Regular cardiac myocyte (primary cell): ENCODE measurements around the gene PLEKHM1. TPM values are rescaled to one million over a fixed set of nuclear protein-coding genes. Genes with fewer than 3 reads are reported as not detected.

Source experiments
- total RNA-seq: library from RNA; depleted of rRNA; stranded (reverse); fragments of >200 nt; gene quantifications from 2 replicates; pipeline ENCODE4 v1.2.3, GENCODE V29; 2014

PLEKHM1 gene
- 19.9 and 32.4 TPM in 2 replicates for total RNA-seq

DNA sequence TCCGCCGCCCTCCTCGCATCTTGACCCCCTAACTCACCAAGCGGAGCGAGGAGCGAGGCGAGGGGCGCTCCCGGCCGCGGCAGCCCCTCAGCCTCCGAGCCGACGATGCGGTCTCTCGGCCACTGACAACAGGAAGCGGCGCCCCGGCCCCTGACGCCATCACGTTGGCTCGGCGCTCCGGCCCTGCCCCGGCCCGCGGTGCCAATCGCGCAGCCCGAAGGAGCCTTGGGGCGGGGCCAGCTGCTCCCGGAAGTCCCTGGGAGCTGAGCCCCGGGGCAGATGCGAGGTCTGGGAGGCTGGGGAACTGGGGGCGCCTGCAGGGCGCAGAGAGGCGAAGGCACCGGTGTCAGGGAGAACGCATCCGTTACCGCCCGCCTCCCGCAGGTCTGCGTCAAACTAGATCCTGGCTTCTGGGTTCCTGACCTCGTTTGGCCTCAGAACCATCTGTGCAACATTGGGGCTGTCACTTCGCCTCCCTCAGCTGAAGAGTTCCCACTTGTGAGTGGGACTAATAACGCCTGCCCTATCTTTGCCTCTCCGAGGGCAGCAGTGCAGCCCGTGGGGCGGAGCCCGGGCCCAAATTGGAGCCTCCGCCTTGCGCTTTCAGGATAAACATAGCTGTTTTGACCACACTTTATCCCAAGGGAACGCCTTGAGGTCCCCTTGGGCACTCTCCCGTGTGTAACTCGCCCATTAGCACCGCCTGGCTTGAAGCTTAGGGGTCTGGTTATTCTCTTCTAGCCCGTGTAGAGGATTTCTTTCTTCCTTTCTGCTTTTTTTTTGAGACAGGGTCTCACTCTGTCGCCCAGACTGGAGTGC lies at the start of gene PLEKHM1:
Gene PLEKHM1 (minus strand): TSS at position 107 of the 819 bp plus-strand sequence. CDS start 8,237 bp downstream, outside the sequence.

DNA sequence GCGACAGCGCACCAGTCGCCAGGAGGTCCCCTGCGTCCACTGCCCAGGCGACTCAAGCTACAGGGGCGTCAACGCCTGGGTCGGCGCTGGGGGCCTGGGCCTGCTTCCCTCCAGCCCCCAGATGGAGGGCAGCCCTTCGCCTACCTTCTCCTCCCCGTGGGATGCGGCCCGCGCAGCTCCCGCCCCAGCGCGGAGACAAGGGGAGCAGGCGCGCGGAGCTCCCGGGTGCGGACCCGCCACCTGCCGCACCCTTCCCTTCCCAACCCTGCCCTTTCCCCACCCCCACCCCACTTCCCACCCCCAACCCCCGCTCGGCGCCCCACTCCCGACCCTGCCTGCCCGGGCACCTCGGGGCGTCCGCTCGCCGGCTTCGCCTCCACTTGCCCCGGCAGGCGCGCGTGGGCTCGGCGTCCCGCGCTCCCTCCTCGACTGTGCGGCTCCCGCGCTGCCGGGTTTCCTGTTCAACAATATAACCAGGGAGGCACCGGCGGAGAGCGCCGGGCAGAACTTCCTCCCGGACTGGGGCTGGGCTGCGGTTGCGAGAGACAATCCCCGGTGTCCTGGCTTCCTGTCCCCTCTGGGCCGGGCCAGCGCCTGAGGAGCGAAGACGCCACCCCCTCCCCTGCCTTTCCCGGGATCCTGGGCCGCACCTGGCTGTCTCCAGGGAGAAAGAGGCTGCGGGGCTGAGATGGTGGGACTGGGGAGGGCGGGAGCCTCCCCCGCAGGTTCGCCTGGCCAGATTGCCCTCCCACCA lies 57.9 kb downstream of the PLEKHM1 start, which contains the start of gene ARHGAP27:
Gene ARHGAP27 (minus strand): TSS at position 466 of the 754 bp plus-strand sequence. CDS start 2,591 bp downstream, outside the sequence.

Other genes with a start within 250 kb of the PLEKHM1 start
- gene SPATA32, start 228.6 kb downstream of the PLEKHM1 start, total RNA-seq, result under 0.01 TPM in 1 of 2 replicates, not detected in the other
- 1.7 and 1.9 TPM in 2 replicates for gene MAP3K14, start 173.7 kb downstream of the PLEKHM1 start, total RNA-seq
- 1.3 and 3.7 TPM in 2 replicates for gene ARHGAP27, start 57.9 kb downstream of the PLEKHM1 start, total RNA-seq